ENCODE measurements around the gene GAS5. TPM values are rescaled to one million over a fixed set of nuclear protein-coding genes. Genes with fewer than 3 reads are reported as not detected.

Gene GAS5
- total RNA-seq, 1 donor: 453 TPM

GRCh38 chr1:173832748-173833147 is 35.0 kb downstream of the GAS5 start:
- no peak overlapping the region for H3K4me3 ChIP-seq (ENCODE audit: low read depth, low read length)
- DNase-seq (ENCODE audit: low read depth): no peak
- TF ChIP-seq CTCF (IDR thresholded peaks at IDR 0.05; ENCODE audit: insufficient read depth, low read length): no peak

GRCh38 chr1:173827611-173828010 is 40.2 kb downstream of the GAS5 start:
- H3K4me3 ChIP-seq (ENCODE audit: low read depth, low read length): no peak overlapping the region
- no peak for DNase-seq (ENCODE audit: low read depth)

GRCh38 chr1:173824315-173825081 is 43.3 kb downstream of the GAS5 start, which contains the start of the genes CENPL and DARS2:
Gene CENPL, minus strand, starts transcription at chr1:173824883. Its CDS starts 13,584 bp downstream, at chr1:173811299.
Gene DARS2, plus strand, starts transcription at chr1:173824673. Its CDS starts 557 bp downstream, at chr1:173825230.
- H3K4me3 ChIP-seq (ENCODE audit: low read depth, low read length): peak within 1 kb of the TSS; percentile 95
- TF ChIP-seq CTCF (IDR thresholded peaks at IDR 0.05; ENCODE audit: insufficient read depth, low read length): no peak
- peak; percentile 99 for DNase-seq (ENCODE audit: low read depth)

More at GRCh38 chr1:173827611-173828010, 40.2 kb downstream of the GAS5 start:
- no peak for TF ChIP-seq CTCF (IDR thresholded peaks at IDR 0.05; ENCODE audit: insufficient read depth, low read length)

GRCh38 chr1:173823781-173824314 is 43.9 kb downstream of the GAS5 start:
- H3K4me3 ChIP-seq (ENCODE audit: low read depth, low read length): peak overlapping the region; percentile 95
- no peak for TF ChIP-seq CTCF (IDR thresholded peaks at IDR 0.05; ENCODE audit: insufficient read depth, low read length)
- no peak for DNase-seq (ENCODE audit: low read depth)

- no peak for TF ChIP-seq CTCF (IDR thresholded peaks at IDR 0.05; ENCODE audit: insufficient read depth, low read length)
- no peak overlapping the region for H3K4me3 ChIP-seq (ENCODE audit: low read depth, low read length)
- DNase-seq (ENCODE audit: low read depth): no peak
These were observed 46.1 kb downstream of the GAS5 start for GRCh38 chr1:173821680-173822079.

GRCh38 chr1:173818459-173818858 is 49.3 kb downstream of the GAS5 start:
- no peak for DNase-seq (ENCODE audit: low read depth)
- no peak overlapping the region for H3K4me3 ChIP-seq (ENCODE audit: low read depth, low read length)
- TF ChIP-seq CTCF (IDR thresholded peaks at IDR 0.05; ENCODE audit: insufficient read depth, low read length): no peak

Other genes with a start within 250 kb of the GAS5 start
- gene TEX50, start 232.7 kb downstream of the GAS5 start, total RNA-seq (ENCODE audit: low replicate concordance): not detected in 2 replicates
- gene ANKRD45, start 198.1 kb downstream of the GAS5 start, total RNA-seq (ENCODE audit: low replicate concordance): 0.09 and 0.82 TPM in 2 replicates
- gene KLHL20, start 153.0 kb downstream of the GAS5 start, total RNA-seq (ENCODE audit: low replicate concordance): 16.9 and 30.6 TPM in 2 replicates
- 15.9 and 18.3 TPM in 2 replicates for gene DARS2, start 43.3 kb downstream of the GAS5 start, total RNA-seq (ENCODE audit: low replicate concordance)
- gene CENPL, start 43.1 kb downstream of the GAS5 start, total RNA-seq (ENCODE audit: low replicate concordance): 6.5 and 27.5 TPM in 2 replicates
- gene ZBTB37, start 391 bp upstream of the GAS5 start, total RNA-seq (ENCODE audit: low replicate concordance): 6.5 and 11.3 TPM in 2 replicates
- not detected in 2 replicates for gene SERPINC1, start 49.3 kb upstream of the GAS5 start, total RNA-seq (ENCODE audit: low replicate concordance)
- gene RC3H1, start 154.4 kb upstream of the GAS5 start, total RNA-seq (ENCODE audit: low replicate concordance): 35.7 and 37.0 TPM in 2 replicates